NCI-H524 treated with DMSO at 0.1 percent for 48 hours (cell line): ENCODE data around the gene MARK1.

Source experiments
- DNase-seq: peaks from one replicate; lab custom pipeline; 2025; lab: John Stamatoyannopoulos, UW

Gene MARK1

DNA sequence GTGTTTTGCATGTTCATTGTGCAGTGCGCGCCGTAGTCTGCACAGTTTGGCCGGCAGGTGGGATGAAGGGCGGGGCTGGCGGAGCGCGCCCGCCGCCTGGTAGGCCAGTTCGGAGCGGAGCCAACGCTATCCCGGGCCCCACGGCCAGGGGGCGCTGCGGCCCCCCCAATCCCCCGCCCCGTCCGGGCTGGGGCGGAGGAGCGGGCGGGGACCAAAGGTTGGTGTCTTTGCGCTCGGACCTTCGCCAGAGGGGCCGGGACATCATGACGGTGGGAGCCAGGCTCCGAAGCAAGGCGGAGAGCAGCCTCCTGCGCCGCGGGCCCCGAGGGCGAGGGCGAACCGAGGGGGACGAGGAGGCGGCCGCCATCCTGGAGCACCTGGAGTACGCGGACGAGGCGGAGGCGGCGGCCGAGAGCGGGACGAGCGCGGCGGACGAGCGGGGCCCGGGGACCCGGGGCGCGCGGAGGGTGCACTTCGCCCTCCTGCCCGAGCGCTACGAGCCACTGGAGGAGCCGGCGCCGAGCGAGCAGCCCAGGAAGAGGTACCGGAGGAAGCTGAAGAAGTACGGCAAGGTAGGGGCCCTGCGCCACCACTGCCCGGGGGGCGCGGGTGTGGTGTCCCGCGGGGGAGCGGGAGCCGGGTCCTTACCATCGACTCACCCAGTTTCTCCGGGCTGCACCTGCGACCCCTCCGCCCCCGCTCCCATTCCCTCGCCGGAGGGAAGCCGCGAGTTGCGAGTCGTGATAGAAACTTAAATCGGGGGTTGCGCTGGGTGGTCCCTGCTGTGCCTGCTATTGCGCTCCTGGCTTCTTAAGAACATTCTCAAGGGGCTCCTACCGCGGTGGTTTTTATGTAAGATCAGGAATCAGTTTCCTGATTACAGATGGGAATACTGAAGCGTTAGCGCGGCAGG is 162.5 kb downstream of the MARK1 start, which contains the start of gene C1orf115:
C1orf115 (plus strand) TSS at position 224 of the 913 bp plus-strand sequence; CDS start at position 264, 40 bp downstream.
- DNase-seq: peak; percentile 17

DNA sequence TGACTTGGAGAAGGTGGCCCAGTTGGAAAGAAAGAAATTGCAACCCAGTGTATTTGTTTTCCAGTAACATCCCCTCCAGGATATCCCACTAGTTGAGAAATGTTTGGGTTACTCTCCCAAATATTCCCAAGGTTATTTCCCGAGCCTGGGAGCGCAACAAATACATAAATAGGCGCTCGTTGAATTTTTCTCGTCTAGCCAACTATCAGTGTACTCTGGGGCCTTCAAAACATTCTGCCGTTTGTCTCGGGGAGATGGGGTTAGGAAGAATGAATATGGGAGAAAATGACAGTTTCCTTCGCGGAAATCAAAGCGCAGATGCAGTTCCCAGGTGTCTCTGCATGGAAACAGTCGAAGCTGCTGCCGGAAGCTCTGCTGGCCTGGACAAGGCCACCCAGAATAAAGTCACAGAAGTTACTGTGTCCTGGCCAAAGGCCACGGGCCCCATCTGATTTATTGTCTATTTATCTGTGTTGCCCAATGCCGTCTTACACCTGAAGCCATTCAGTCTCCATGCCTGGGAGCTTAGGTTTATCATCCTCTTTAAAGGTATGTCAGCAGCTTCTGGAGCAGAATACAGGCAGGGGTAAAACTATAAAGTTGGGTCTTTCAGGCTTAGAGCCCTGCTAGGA is 163.2 kb downstream of the MARK1 start:
- DNase-seq: no peak

DNA sequence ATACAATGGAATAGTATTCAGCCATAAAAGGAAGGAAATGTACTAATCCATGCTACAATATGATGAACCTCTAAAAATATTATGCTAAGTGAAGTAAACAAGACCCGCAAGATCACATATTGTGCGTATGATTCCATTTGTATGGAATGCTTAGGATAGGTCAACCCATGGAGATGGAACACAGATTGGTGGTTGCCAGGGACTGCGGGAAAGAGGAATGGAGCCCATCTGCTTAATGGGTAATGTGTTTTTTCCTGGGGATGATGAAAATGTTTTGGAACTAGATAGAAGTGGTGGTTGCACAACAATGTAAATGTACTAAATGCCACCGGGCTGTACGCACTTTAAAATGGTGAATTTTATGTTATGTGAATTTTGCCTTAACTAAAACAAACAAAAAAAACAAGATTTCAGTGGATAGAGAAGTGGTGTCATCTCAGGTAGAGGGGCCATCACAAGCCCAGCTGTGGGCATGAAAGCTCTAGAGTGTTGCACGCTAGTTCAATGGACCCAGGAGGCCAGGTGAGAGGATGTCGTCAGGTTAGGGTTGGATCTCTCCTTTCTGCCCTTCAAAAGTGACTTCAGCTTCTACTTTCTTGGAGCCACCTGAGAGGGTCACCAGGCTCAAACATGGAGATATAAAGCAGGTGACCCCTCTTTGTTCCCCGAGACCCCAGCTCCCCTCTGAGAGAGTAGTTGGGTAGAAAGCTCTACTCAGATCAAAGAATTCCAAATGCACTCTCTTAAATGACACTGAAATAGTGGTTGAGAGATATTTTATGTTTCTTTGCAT is 164.7 kb downstream of the MARK1 start:
- DNase-seq: no peak

DNA sequence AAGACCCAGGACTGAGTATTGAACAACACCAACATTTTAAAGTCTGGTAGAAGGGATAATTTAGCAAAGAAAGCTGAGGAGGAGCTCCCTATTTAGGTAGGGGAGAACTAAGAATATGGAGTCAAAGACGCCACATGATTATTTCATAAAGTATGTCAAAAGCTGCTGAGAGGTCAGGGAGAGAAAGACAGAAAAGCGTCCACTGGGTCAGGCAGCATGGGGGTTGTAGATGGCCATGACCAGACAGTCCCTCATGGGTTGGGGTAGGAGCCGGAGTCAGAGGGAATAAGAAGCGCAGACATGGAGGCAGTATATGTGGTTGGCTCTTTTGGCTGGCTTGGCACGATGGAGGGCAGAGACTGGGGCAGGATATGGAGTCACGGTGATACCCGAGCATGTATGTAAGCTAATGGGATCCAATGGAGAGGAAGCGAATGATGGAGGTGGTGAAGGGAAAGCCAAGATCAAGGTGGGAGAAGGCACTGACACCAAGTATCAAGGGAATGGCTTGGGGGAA is 167.0 kb downstream of the MARK1 start:
- DNase-seq: no peak

DNA sequence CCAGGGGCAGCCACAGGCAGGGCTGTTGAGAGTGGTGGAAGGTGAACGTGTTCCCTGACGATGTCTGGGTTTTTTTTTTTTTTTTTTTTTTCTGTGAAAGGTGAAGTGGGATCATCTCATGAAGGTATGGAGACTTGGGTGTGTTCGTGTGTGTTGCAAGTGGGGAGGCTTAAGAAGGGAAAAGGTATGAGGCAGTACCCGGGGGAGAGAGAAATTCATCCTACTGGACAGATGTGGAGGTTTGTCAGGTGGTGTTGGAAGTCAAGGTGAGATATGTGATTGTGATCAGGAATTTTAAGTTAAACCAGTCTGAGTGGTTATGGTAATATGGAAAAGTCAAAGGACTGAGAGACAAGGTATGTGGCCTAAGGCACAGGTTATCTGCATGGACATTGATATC is 167.5 kb downstream of the MARK1 start:
- no peak for DNase-seq

DNA sequence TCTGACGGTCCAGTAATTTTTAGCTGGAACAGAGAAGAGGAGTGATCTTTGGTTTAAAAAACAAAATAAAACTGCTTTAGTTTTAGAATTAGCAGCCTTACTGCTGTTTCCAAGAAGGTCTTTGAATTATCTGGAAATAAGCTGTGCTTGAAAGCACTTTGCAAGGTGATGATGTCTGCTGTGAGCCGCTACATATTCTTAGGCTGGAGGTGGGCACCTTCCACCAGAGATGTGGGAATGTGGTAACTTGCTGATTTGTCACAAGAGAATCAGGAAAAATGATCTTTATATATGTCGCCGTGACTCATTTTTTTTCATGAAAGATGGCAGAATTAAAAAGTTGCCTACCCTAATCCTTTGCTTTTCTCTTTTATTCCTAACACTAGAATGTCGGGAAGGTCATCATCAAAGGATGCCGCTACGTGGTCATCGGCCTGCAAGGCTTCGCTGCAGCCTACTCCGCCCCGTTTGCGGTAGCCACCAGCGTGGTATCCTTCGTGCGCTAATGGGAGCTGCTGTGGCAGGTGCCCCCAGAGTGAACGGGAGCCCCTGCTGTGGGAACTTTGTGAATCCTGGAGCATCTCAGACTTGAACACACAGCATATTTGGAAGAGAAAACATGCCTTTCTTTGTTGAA is 168.4 kb downstream of the MARK1 start:
- no peak for DNase-seq

DNA sequence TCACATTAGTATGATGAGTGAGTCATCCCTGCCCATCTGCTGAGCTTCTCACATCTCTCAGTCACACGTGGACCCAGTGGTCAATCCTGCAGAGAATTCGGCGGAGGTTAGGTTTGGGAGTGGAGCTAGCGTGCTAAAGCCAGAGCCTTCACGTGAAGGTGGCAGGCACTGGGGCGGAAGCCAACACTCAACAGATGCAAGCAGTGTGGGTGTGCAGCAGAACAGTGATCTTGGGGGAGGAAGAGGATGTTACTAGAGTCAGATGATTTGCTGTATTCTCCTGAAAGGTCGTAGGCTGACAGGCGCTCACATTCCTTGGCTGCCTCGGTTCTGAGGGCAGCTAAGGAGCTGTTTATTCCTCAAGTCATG is 168.9 kb downstream of the MARK1 start:
- no peak for DNase-seq

DNA sequence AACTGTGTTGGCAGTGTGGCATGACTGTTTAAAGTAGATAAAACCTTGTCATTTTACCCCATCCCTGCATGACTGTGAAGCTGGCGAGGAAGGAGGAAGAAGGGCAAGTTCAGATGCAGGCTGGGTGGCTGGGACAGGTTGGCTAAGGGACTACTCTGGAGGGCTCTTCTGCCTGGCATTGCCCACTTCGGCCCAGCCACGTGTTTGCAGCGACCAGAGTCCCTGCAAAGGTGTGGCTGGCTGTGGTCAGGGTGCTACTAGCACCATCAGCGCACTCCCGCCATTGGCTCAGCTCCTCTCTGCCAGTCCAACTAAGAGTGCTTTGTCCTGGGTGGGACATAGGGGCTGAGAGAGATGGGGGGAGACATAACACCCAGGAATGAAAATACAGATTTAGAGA is 169.4 kb downstream of the MARK1 start:
- no peak for DNase-seq

DNA sequence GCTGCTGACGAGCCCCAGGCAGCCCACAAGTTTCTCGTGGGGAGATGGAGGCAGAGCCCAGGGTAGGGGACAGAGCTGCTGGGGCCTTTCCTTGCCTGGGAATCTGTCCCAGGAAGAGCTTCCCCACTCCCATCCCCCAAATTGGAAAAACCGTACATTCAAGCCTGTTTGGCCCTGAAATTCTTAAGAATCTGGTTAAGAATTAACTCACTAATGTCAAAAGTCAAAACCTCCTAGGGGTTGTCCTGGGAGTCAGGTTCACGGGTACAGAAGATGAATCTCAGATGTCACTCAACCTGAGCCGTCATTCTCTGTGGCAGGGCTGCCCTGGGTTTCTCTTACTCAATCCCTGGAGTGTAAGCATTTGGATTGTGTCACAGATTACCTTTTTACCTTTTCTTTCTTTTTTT is 170.7 kb downstream of the MARK1 start:
- DNase-seq: no peak

DNA sequence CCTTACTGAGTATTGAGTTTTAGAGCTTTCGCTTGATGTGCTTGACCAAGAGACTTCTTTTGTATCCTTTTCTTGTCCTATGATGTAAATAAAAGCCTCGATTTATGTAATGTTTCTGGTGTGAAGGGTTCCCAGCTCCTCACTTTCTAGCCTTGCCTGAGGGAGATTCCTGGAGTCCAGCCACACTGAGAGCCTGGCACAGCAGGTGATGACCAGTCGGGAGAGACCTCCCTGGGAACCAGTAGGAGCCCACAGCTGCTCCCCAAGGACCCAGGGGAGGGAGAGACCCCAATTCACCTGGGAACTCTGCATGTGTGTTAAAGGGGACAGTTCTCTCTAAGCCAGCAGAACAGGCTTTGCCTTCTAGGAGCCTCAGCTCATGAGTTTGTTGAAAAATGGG is 171.1 kb downstream of the MARK1 start:
- DNase-seq: no peak

DNA sequence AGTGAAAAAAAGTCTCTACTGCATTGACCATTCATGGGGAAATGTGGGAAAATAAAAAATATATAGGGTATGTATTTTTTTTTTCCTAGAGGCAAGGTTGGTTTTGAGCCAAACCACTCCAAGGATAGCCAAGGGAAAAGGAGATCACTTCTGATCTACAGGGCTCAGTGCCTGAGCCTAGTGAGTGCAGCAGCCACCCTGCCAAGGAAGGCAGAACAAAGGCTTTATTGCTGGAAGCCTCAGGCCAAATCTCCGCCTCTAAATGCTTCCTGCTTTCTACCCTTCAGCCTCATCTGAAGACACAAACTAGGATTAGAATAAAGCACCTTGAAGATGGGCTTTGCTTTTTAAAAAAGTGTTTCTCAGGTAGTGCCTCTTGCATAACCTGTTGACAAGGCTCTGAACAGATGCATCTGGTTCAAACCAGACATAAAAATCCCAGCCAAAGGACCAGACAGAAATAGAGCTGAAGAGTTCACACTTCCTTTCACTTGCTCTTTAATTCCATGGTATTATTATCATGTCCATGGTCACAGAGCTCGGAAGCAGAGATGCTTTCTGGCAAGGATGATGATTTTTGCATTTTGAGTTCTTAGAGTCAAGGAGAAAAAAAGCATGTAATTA is 172.7 kb downstream of the MARK1 start:
- DNase-seq: no peak

DNA sequence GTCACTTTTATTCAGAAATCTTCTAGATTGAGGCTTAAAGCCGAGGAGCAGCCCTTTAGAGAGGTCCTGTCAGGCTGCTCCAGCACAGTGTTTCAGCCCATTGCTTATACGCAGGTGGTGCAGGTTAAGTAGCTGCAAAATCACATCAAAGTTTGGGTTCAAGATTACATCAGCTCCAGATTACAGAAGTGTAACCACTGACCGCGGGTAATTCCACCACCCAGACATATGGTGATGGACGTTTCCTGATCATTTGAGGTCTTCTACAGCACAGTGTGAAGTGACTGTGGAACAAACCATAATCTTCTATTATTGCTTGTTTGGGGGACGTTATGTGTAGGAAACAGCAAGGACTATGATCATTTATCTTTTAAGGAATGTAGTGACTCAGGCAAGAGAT is 174.0 kb downstream of the MARK1 start:
- DNase-seq: no peak

DNA sequence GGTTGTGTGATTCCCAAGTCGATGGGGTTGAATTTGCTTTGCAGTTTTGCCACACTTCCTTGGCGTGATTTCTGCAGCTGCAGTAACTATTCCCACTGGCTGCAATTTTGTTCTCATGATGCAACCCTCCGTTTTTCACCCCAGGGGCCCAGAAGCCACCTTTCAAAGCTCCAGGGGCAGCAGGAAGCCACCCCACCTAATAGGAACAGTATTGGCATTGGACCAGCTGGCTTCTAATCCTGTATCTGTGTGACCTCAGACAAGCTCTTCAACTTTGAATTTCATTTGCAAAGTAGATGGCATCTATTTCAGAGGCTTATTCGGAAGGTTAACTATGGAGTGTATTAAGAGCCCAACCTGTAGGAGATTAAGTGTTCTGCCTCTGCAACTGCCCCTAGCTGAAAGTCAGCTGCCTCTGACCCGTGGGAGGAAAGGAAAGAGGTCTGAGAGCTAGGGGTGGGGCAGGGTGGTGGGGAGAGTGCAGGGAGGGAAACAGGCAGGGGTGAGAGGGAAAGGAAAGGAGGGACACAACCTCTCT is 174.9 kb downstream of the MARK1 start:
- DNase-seq: no peak

DNA sequence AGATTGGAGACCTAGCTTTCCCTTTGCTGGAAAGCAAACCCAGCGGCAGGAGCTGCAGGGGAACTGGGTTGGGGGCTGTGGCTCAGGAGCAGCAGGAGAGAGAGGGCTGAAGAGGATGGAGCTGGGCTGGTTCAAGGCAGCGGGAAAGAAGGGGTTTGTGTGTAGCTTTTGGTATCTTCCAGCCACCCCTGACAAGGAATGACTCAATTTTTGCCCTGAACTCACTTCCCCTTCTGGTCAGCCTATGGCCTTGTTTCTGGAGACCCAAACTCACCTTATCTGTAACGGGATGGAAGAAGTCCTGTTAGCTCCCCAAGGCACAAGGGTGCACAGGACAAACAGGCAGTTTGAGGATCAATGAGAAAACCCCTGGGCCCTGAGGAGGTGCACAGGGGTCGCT is 175.4 kb downstream of the MARK1 start:
- no peak for DNase-seq

DNA sequence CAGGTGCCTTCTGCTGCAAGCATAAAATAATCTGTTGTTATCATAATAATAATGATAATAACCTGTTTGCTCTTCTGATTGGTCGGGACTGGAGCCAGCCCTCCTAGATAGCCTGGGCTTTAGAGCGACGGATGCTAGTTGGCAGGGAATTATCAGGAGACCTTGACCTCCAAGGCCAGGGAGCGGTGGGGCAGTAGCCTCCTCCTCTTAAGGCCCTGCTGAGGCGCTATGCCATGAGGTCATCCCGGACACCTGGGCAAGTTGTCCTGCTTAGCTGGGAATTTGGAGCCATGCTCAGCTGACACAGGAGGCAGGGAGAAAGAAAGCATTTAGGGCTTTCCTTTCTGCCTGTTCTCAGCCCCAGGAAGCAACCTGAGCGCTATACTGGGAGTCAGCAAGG is 177.8 kb downstream of the MARK1 start:
- no peak for DNase-seq

DNA sequence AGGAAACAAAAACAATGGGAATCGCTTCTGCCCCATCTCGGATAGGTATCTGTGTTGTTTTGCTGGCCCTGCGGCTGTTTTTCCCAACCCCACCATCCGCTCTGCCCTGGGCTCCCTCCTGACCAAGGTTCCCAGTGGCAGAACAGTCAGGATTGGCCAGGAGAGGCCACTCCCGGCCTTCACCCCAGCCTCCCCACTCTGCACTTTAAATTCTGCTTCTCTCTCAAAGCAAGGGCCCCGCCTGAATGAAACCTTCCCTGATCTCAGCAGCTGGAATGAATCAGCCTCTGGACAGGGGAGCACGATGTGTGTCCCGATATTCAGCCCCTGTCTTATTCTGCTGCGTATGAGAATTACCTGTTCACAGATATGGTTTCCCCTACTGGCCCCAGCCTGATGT is 178.5 kb downstream of the MARK1 start:
- no peak for DNase-seq

DNA sequence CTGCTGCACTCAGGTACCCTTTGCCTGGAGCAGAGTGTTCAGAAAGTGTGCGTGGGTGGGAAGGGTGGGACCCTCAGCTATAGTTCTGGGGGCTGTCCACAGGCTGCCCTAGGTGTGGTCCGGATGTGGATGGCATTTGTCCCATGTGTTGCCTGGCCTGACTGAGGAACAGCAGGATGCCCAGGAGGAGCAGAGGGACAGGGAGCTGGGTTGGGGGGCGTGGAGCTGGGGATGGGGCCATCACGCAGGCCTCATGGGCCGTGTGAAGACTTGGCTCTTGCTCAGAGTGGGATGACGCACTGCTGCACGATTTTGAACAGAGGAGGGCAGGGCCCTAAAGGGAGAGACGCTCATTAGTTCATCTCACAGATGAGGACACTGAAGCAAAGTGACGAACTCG is 179.2 kb downstream of the MARK1 start:
- no peak for DNase-seq

DNA sequence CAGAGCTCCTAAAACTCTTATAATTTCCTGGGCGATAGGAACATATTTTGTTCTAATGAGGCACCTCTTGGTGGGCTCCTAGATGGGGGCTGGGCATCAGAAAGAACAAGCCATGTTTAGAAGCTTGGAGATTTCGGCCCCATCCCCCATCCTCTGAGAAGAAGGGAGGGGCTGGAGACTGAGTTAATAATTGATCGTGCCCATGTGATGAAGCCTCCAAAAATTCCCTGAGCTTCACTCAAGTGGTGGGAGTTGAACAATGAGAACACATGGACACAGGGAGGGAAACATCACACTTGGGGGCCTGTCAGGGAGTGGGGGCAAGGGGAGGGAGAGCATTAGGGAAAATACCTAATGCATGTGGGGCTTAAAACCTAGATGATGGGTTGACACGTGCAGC is 180.3 kb downstream of the MARK1 start:
- no peak for DNase-seq

DNA sequence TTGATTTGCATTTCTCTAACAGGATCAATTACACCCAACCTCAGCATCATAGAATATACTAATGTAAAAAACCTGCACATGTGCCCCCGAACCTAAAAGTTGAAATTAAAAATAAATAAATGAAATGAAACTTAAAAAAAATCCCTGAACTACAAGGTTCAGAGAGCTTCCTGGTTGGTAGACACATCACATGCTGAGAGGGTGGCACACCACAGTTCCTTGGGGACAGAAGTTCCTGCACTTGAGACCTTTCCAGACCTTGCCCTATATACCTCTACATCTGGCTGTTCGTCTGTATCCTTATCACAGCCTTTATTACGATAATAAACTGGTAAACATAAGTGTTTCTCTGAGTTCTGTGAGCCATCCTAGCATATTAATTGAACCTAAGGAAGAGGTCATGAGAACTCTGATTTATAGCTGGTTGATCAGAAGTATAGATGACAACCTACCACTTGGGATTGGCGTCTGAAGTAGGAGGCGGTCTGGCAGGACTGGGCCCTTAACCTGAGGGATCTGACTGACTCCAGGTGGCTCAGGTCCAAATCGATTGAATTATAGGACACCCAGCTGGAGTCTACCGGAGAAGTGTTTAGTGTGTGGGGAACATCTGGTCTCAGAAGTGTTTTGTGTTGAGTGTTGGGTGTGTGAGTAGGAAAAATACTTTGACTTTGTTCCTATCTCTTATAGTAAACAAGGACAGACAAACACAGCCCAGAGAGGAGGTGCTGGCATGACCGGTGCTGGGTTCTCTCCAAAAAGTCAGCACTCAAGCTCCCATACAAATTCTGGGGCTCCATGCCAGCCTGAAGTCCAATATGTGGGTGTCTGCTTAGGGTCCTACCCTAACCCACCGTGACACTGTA is 181.2 kb downstream of the MARK1 start:
- no peak for DNase-seq

DNA sequence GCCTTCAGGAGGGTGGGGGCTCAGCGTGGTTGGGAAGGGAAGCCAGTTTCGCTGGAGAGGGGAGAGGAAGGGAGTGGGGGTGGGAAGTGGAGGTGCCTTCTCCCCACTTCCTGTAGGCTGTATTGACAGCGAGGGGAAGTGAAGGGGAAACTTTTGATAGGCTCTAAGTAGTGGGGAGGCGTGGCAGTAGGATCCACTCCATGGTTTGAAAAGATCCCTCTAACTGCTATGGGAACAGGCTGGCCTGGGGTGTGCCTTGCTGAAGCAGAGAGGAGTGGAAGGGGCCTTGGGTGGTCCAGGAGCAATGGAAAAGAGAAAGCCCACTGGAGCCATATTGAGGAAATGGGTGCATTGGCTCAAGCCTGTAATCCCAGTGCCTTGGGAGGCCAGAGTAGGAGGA is 182.4 kb downstream of the MARK1 start:
- DNase-seq: no peak
